GM12891 (cell line): ENCODE measurements around the gene FLAD1.

ENCODE experiments used
- PAX5 ChIP-seq: IDR thresholded peaks from 2 replicates; pipeline ENCODE4 v1.6.1; 2011; ENCODE audit warnings: low read length, moderate library complexity, mild to moderate bottlenecking; ENCODE audit not compliant: insufficient read depth, severe bottlenecking
- POLR2A ChIP-seq: IDR thresholded peaks from 2 replicates; pipeline ENCODE4 v1.6.1; 2011; ENCODE audit warnings: low read depth, low read length, control low read depth
- POLR2AphosphoS5 ChIP-seq: IDR thresholded peaks from 2 replicates; pipeline ENCODE4 v1.6.1; 2011; ENCODE audit warnings: low read depth, low read length, control low read depth
- POU2F2 ChIP-seq: IDR thresholded peaks from 2 replicates; pipeline ENCODE4 v1.6.1; 2011; ENCODE audit warnings: low read depth, mild to moderate bottlenecking, control low read depth, low read length, moderate library complexity
- SPI1 ChIP-seq: IDR thresholded peaks from 2 replicates; pipeline ENCODE4 v1.6.1; 2011; ENCODE audit warnings: low read depth, low read length, control low read depth
- TAF1 ChIP-seq: IDR thresholded peaks from 2 replicates; pipeline ENCODE4 v1.6.1; 2011; ENCODE audit warnings: low read depth, low read length, control low read depth

- no peak for TF ChIP-seq POLR2AphosphoS5
- TF ChIP-seq POLR2A: no peak
- no peak for TF ChIP-seq TAF1
- TF ChIP-seq PAX5: no peak
- TF ChIP-seq SPI1: no peak
- TF ChIP-seq POU2F2: no peak
Observed at GRCh38 chr1:155040358-155041093, 57.4 kb downstream of the FLAD1 start.
